H9 (cell line): Measurements from ENCODE around the gene FRAS1. TPM values are rescaled to one million over a fixed set of nuclear protein-coding genes. Genes with fewer than 3 reads are reported as not detected.
A peak's percentile ranks its signal among the peaks of the same experiment; 100 is the strongest.

ENCODE experiments used
- DNase-seq: peaks from one replicate; pipeline ENCODE4 v3.0.0-alpha.2; 2017
- H2AFZ ChIP-seq: one replicate; pipeline ENCODE4 v1.6.1; 2013; ENCODE audit warnings: mild to moderate bottlenecking, low read length, control low read depth, moderate library complexity
- H2AK5ac ChIP-seq: 2 replicates; pipeline ENCODE4 v1.6.1; 2013; ENCODE audit warnings: low read length, control low read depth, mixed read lengths; ENCODE audit not compliant: insufficient read length
- H2BK120ac ChIP-seq: one replicate; pipeline ENCODE4 v1.6.1; 2013; ENCODE audit warnings: low read depth, mild to moderate bottlenecking, low read length, control low read depth, inconsistent platforms; ENCODE audit not compliant: poor library complexity, severe bottlenecking
- H2BK12ac ChIP-seq: 2 replicates; pipeline ENCODE4 v1.6.1; 2013; ENCODE audit warnings: low read length, control low read depth, mixed read lengths, low read depth; ENCODE audit not compliant: insufficient read length
- H2BK15ac ChIP-seq: 2 replicates; pipeline ENCODE4 v1.6.1; 2013; ENCODE audit warnings: low read depth, low read length, control low read depth
- H2BK20ac ChIP-seq: one replicate; pipeline ENCODE4 v1.6.1; 2013; ENCODE audit warnings: low read depth, mild to moderate bottlenecking, low read length, control low read depth, inconsistent platforms; ENCODE audit not compliant: poor library complexity, severe bottlenecking
- H2BK5ac ChIP-seq: 2 replicates; pipeline ENCODE4 v1.6.1; 2013; ENCODE audit warnings: low read length, control low read depth, mixed read lengths; ENCODE audit not compliant: insufficient read length
- H3K14ac ChIP-seq: 2 replicates; pipeline ENCODE4 v1.6.1; 2013; ENCODE audit warnings: low read length, control low read depth; ENCODE audit not compliant: insufficient read depth
- H3K18ac ChIP-seq: 2 replicates; pipeline ENCODE4 v1.6.1; 2013; ENCODE audit warnings: low read depth, mild to moderate bottlenecking, mixed read lengths, low read length, control low read depth; ENCODE audit not compliant: insufficient read length
- H3K23ac ChIP-seq: 2 replicates; pipeline ENCODE4 v1.6.1; 2013; ENCODE audit warnings: low read length, control low read depth, mixed read lengths, low read depth; ENCODE audit not compliant: insufficient read length
- H3K23me2 ChIP-seq: 2 replicates; pipeline ENCODE4 v1.6.1; 2013; ENCODE audit warnings: low read depth, mild to moderate bottlenecking, mixed read lengths, low read length, control low read depth; ENCODE audit not compliant: insufficient read length, poor library complexity, severe bottlenecking
- H3K27ac ChIP-seq: 2 replicates; pipeline ENCODE4 v1.5.1; 2013; ENCODE audit warnings: low read length, control low read depth, mixed read lengths, low read depth; ENCODE audit not compliant: insufficient read length
- H3K27me3 ChIP-seq: 2 replicates; pipeline ENCODE4 v1.6.1; 2013; ENCODE audit warnings: low read length, control low read depth, inconsistent platforms; ENCODE audit not compliant: insufficient read depth
- H3K4ac ChIP-seq: 2 replicates; pipeline ENCODE4 v1.6.1; 2013; ENCODE audit warnings: low read depth, mild to moderate bottlenecking, control low read depth, inconsistent platforms, low read length, moderate library complexity
- H3K4me1 ChIP-seq: 2 replicates; pipeline ENCODE4 v1.6.1; 2013; ENCODE audit warnings: low read length, control low read depth, inconsistent platforms; ENCODE audit not compliant: insufficient read depth
- H3K4me2 ChIP-seq: 2 replicates; pipeline ENCODE4 v1.6.1; 2013; ENCODE audit warnings: low read length, control low read depth, mixed read lengths; ENCODE audit not compliant: insufficient read length, insufficient read depth
- H3K56ac ChIP-seq: 2 replicates; pipeline ENCODE4 v1.6.1; 2013; ENCODE audit warnings: low read depth, mild to moderate bottlenecking, mixed read lengths, low read length, control low read depth; ENCODE audit not compliant: insufficient read length
- H3K79me1 ChIP-seq: 2 replicates; pipeline ENCODE4 v1.6.1; 2013; ENCODE audit warnings: low read depth, mild to moderate bottlenecking, moderate library complexity, low read length, control low read depth, inconsistent platforms; ENCODE audit not compliant: insufficient read depth, poor library complexity, severe bottlenecking
- H3K79me2 ChIP-seq: 2 replicates; pipeline ENCODE4 v1.6.1; 2013; ENCODE audit warnings: low read length, control low read depth, inconsistent platforms; ENCODE audit not compliant: insufficient read depth
- H3K9ac ChIP-seq: 2 replicates; pipeline ENCODE4 v1.6.1; 2013; ENCODE audit warnings: low read length, control low read depth, mixed read lengths; ENCODE audit not compliant: insufficient read length; ENCODE audit errors: extremely low read depth
- H3K9me3 ChIP-seq: one replicate; pipeline ENCODE4 v1.6.1; 2013; ENCODE audit warnings: low read depth, low read length, inconsistent platforms; ENCODE audit not compliant: control insufficient read depth
- H3T11ph ChIP-seq: one replicate; pipeline ENCODE4 v1.6.1; 2013; ENCODE audit warnings: mild to moderate bottlenecking, low read length, control low read depth, inconsistent platforms
- H4K20me1 ChIP-seq: one replicate; pipeline ENCODE4 v1.6.1; 2013; ENCODE audit not compliant: control insufficient read depth, insufficient read length, insufficient read depth
- H4K5ac ChIP-seq: 2 replicates; pipeline ENCODE4 v1.6.1; 2013; ENCODE audit warnings: low read depth, mild to moderate bottlenecking, mixed read lengths, low read length, control low read depth; ENCODE audit not compliant: insufficient read length
- H4K8ac ChIP-seq: replicated peaks from 2 replicates; pipeline ENCODE4 v1.6.1; 2013; ENCODE audit warnings: low read length, control low read depth, mixed read lengths, low read depth; ENCODE audit not compliant: insufficient read length
- H4K91ac ChIP-seq: 2 replicates; pipeline ENCODE4 v1.6.1; 2013; ENCODE audit warnings: low read depth, mild to moderate bottlenecking, moderate library complexity, mixed read lengths, low read length, control low read depth; ENCODE audit not compliant: insufficient read length
- H3K27ac Mint-ChIP-seq, 3 experiments: 2 replicates in 2 of 3; 3 replicates in 1 of 3; pipeline ENCODE4 v1.8.0; 2020 to 2021; ENCODE audit warnings: mixed read lengths in 3 of 3, mild to moderate bottlenecking in 1 of 3, moderate library complexity in 1 of 3
- H3K27me3 Mint-ChIP-seq: 2 replicates; pipeline ENCODE4 v1.8.0; 2021; ENCODE audit warnings: low read depth, mild to moderate bottlenecking, moderate library complexity, mixed read lengths
- H3K36me3 Mint-ChIP-seq, 3 experiments: 2 replicates in 2 of 3; 3 replicates in 1 of 3; pipeline ENCODE4 v1.8.0; 2020 to 2021; ENCODE audit warnings: low read depth in 3 of 3, mixed read lengths in 3 of 3; ENCODE audit not compliant: insufficient read depth in 1 of 3
- H3K4me1 Mint-ChIP-seq, 2 experiments: 2 replicates each; pipeline ENCODE4 v1.8.0; 2020; ENCODE audit warnings: mixed read lengths in 2 of 2
- H3K4me3 Mint-ChIP-seq, 2 experiments: 2 replicates in 1 of 2; 3 replicates in 1 of 2; pipeline ENCODE4 v1.8.0; 2020 to 2021; ENCODE audit warnings: mild to moderate bottlenecking in 2 of 2, mixed read lengths in 2 of 2, moderate library complexity in 1 of 2
- H3K9me3 Mint-ChIP-seq, 2 experiments: 2 replicates in 1 of 2; 3 replicates in 1 of 2; pipeline ENCODE4 v1.8.0; 2020; ENCODE audit warnings: mild to moderate bottlenecking in 2 of 2, mixed read lengths in 2 of 2, moderate library complexity in 1 of 2
- WGBS: extraction: QIAGEN DNeasy Blood & Tissue Kit; methylation state at CpG from one replicate; pipeline ENCODE4 v1.1.7; 2013; ENCODE audit warnings: missing lambda C conversion rate, low lambda C conversion rate, mixed read lengths; ENCODE audit not compliant: insufficient read length; ENCODE audit errors: extremely low coverage; 5-methylcytosine and 5-hydroxymethylcytosine counted together
- total RNA-seq: library from RNA; stranded (reverse); gene quantifications from 2 replicates; pipeline ENCODE4 v1.2.1, GENCODE V29; 2021
- TF ChIP-seq, protein P1 (sequence below): fragments of 200-600 bp; sonication (generic); conservative IDR thresholded peaks from 3 replicates; pipeline ENCODE4 v1.8.0; 2021; ENCODE audit warnings: antibody characterized with exemption, mild to moderate bottlenecking

Gene FRAS1
- total RNA-seq, 1 experiment from 2014 or later, result 58.5 TPM

- Histone ChIP-seq H2BK120ac (no peak overlapping the region), H3K27me3 (no peaks in the 10 kb centered on the region), H3K9ac (no peak overlapping the region), H2BK5ac (no peak overlapping the region), H3K4me2 (no peak overlapping the region), H2BK20ac (no peak overlapping the region), H3K23ac (no peak overlapping the region), H2AFZ (no peak overlapping the region), H3K79me2 (no peaks in the 10 kb centered on the region), H3T11ph (no peak overlapping the region), H3K27ac (no peak overlapping the region), H3K9me3 (no peaks in the 10 kb centered on the region), H2BK15ac (no peak overlapping the region), H3K14ac (no peak overlapping the region), H3K56ac (no peak overlapping the region), H3K18ac (no peak overlapping the region), H4K20me1 (no peaks in the 10 kb centered on the region), H2BK12ac (no peak overlapping the region), H3K4me1 (no peaks in the 10 kb centered on the region), H4K5ac (no peak overlapping the region), H4K8ac (no peak overlapping the region), H3K4ac (no peak overlapping the region), H3K79me1 (no peaks in the 10 kb centered on the region), H3K23me2 (no peaks in the 10 kb centered on the region), H2AK5ac (no peak overlapping the region), H4K91ac (no peak overlapping the region)
- no CpG with 5 or more reads among the region's 1 CpG for WGBS
- Mint-ChIP-seq H3K4me3 (no peak overlapping the region), H3K36me3 (peaks cover 14 to 26% (median 21%) of the 10 kb centered on the region in 3 experiments), H3K9me3 (no peaks in the 10 kb centered on the region), H3K27ac (peak overlapping the region in 2 of 3 experiments; percentile 30 to 54; a peak in 2 of 7 replicates), H3K4me1 (peaks cover 5 to 8% of the 10 kb centered on the region in 2 experiments), H3K27me3 (no peaks in the 10 kb centered on the region)
- TF ChIP-seq, protein P1, sequence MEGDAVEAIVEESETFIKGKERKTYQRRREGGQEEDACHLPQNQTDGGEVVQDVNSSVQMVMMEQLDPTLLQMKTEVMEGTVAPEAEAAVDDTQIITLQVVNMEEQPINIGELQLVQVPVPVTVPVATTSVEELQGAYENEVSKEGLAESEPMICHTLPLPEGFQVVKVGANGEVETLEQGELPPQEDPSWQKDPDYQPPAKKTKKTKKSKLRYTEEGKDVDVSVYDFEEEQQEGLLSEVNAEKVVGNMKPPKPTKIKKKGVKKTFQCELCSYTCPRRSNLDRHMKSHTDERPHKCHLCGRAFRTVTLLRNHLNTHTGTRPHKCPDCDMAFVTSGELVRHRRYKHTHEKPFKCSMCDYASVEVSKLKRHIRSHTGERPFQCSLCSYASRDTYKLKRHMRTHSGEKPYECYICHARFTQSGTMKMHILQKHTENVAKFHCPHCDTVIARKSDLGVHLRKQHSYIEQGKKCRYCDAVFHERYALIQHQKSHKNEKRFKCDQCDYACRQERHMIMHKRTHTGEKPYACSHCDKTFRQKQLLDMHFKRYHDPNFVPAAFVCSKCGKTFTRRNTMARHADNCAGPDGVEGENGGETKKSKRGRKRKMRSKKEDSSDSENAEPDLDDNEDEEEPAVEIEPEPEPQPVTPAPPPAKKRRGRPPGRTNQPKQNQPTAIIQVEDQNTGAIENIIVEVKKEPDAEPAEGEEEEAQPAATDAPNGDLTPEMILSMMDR, result no peak
- DNase-seq, result no peak
Observed at GRCh38 chr4:78532046-78532445, 474.9 kb downstream of the FRAS1 start.
